SIG-M5 (cell line): ENCODE data around the gene ATP1A4.

Experiments
- DNase-seq: peaks from one replicate; lab custom pipeline; 2025; lab: John Stamatoyannopoulos, UW

Gene ATP1A4

DNA sequence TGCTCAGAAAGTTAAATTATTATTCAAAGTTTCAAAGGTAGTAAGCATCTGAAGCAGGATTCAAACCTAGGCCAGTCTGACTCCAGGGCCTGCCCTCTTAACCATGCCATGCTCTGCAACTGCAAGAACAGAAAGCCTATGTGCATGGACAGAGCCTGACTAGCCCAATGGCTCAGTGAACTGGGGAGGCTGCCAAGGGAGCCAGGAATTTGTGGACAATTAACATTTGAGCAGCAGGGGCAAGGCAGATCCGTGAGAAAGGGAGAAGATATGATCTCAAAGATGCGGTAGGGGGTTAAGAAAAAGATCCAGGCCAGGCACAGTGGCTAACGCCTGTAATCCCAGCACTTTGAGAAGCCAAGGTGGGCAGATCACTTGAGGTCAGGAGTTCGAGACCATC is 6.5 kb upstream of the ATP1A4 start:
- no peak for DNase-seq

DNA sequence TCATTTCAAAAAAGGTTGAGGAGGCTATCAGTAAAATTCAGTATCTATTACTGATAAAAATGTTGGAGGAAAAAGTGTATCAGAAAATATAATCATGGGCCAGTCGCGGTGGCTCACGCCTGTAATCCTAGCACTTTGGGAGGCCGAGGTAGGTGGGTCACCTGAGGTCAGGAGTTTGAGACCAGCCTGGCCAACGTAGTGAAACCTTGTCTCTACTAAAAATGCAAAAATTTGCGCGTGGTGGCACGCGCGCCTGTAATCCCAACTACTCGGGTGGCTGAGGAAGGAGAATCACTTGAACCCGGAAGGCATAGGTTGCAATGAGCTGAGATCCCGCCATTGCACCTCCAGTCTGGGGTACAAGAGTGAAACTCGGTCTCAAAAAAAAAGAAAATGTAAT is 5.3 kb upstream of the ATP1A4 start:
- no peak for DNase-seq

DNA sequence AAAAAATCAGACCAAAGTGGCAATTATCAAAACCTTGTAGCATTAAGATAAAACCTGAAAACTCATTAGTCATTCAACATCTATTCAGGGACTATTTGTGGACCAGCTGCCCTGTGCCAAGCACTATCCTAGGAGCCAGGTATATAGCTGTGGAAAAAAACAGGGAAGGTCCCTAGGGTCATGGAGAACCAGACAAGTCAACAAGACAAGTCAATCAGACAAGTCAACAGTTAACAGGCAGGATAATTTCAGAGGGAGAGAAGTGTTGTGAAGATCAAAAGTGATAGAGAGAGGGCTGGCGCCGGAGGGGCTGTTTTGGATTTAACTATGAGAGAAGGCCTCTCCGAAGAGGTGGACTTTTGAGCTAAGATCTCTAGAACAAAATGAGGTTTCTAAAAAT is 3.3 kb upstream of the ATP1A4 start:
- no peak for DNase-seq

DNA sequence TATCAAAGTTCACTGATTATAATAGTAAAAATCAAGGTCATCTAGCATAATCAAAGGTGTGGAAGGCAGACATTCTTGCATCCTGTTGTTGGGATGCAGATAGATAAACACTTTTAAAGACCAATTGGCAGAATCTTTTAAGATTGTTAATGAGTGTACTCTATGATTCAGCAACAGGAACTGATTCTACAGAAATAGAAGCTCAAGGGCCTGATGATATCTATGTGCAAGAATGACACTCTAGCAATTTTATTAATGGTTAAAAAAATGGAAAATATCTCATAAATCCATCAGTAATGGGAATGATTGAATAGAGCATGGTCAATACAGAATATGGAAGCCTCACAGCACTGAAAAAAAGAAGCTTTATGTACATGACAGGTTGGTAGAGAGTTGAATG is 2.2 kb upstream of the ATP1A4 start:
- DNase-seq: no peak

DNA sequence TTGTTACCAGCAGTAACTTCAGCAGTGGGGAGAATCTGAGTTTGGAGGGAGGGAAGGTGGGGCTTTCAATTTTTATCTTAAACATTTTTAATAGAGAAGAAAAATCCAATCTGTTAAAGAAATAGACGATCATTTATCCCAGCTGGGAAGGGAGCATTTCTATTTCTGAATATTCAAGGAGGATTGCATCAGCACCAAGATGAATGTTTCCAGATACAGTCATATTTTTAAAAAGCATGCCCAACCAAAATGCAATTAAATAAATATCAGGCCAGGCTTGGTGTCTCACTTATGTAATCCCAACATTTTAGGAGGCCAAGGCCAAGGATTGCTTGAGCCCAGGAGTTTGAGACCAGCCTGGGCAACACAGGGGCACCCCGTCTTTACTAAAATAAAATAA is 1.7 kb upstream of the ATP1A4 start:
- DNase-seq: no peak

DNA sequence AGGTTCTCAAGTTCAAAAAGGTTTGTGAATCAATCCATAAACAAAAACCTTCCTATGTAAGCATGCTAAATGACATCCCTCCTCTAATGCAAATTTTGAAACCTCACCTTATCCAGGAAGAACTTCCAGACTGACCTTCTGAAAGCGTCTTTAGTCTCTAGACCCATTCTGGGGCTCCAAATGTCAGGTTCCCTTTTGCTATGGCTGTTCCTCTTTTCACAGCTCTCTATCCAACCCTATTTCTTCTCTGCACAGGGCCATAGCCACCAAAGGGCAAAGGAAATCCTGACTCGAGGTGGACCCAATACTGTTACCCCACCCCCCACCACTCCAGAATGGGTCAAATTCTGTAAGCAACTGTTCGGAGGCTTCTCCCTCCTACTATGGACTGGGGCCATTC is 3.4 kb downstream of the ATP1A4 start:
- DNase-seq: no peak

DNA sequence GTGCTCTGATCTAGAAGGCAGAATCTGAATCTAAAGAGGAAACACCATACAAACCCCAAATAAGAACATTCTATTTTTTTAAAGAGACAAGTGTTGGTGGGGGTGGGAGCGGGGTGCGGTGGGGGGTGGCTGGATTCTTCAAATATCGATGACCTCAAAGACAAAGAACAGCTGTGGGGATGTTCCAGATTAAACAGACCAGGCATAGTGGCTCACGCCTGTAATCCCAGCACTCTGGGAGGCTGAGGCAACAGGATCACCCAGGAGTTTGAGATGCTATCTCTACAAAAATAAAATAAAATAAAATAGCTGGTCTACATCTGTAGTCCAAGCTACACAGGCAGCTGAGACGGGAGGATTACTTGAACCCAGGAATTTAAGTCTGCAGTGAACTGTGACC is 5.0 kb downstream of the ATP1A4 start:
- DNase-seq: no peak

DNA sequence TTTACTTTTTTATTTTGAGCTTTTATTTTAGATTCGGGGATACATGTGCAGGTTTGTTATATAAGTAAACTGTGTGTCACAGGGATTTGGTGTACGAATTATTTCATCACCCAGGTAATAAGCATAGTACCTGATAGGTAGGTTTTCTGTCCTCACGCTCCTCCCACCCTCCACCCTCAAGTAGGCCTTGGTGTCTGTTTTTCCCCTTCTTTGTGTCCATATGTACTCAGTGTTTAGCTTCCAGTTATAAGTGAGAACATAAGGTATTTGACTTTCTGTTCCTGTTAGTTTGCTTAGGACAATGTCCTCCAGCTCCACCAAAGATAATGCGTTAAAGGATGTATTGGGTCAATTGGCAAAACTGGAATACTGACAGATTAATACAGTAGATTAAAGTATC is 5.8 kb downstream of the ATP1A4 start:
- no peak for DNase-seq

DNA sequence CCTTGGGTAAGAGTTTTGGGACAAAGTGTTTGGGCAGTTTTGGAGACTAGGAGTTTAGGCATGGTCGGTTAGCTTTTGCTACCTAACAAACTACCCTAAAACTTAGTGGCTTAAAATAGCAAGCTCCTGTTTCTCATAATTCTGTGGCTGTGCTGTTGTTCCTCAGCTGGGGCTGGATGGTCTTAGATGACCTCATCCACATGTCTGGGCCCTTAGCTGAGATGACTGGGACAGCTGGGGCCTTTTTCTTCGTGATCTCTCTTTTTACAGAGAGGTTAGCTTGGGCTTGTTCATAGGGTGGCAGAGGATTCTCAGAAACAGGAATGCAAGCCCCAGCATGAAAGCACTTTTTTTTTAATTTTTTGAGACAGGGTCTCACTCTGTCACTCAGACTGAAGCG is 6.6 kb downstream of the ATP1A4 start:
- no peak for DNase-seq

DNA sequence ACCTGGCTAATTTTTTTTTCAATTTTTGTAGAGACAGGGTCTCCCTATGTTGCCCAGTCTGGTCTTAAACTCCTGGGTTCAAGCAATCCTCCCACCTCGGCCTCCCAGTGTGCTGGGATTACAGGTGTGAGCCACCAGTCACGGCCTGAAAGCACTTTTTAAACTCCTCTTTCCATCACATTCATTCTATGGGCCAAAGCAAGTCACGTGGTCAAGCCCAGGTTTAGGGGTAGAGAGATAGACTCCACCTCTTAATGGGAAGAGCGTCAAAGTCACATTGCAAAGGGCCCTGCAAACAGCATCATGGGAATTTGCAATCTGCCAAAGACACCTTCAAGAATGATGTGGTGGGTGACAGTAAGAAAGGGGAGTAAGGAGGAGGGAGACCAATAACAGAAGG is 7.1 kb downstream of the ATP1A4 start:
- DNase-seq: no peak

DNA sequence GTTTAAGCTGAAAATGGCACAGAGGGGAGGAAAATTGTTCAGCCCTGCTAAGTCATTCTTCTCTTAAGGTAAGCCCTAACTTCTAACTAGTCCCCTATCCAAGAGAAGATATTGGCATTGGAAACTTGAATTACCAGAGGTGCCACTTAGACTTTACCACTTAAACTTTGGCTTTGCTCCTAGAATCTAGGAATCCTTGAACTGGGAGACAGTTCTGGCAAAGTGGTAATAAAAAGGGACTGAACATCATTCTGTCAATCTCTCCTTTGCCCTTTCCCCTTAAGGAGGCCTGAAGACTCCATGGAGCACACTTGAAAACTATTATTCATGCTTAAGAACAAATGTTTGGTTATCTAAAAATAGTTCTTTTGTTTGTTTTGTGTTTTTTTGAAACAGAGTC is 8.4 kb downstream of the ATP1A4 start:
- no peak for DNase-seq

DNA sequence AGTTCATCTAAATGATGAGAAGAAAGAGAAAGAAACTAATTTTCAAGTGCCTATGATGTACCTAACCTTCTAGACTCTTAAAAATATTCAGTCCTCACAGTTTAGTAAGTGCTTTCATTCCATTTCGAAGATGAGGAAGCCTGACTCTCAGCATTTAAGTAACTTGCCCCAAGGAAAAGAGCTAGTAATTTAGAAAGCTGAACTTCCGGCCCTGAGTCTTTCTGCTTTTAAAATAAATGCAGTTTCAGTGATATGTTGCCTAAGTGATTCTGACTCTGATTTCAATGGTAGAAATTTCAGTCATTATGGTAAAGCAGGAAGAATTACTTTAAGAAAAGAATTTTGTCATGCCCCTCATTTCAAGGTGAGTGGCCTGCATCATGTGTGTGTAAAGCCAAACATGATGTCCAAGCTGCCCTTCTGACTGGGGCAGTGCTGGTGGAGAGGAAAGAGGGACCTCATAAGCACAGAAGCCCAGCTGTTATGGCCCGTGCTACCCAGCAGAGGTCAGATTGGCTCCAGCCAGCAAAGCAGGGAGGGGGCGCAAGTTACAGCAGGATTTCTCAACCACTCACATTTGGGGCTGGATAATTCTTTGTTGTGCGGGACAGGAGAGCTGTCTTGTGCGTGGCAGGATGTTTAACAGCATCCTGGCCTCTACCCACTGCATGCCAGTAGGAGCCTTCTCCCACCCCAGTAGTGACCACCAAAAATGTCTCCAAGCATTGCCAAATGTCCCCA is 10.7 kb downstream of the ATP1A4 start:
- DNase-seq: no peak

DNA sequence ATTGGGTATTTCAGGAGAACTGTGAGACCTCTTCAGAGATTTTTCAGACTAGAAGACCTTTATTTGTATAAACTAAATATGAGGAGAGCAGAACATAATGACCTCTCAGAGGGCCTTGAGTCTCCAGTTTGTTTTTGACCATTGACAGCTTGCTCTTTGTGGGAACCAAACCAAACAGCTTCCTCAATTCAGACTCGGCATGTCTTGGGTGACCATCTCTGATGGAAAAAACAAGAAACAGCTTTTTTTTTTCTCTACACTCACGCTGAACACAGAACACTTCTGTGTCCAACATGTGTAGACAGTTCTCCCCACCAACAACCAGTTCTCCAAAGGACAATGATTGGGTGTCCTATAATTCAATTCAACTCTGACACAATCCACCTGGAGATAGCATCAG is 11.5 kb downstream of the ATP1A4 start:
- no peak for DNase-seq

DNA sequence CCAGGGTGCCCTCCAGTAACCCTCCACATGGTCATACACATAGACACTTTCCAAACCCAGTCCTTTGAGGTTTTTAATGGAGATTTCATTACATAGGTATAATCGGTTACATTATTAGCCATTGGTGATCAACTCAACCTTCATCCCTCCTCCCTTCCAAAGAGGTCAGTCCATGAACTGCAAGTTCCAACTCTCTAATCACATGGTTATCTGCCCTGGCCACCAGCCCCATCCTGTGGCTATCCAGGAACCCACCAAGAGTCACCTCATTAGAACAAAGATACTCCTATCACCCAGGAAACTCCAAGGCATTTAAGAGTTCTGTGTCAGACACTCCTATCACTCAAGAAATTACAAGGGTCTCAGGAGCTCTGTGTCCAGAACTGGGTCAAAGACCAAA is 12.2 kb downstream of the ATP1A4 start:
- DNase-seq: no peak

DNA sequence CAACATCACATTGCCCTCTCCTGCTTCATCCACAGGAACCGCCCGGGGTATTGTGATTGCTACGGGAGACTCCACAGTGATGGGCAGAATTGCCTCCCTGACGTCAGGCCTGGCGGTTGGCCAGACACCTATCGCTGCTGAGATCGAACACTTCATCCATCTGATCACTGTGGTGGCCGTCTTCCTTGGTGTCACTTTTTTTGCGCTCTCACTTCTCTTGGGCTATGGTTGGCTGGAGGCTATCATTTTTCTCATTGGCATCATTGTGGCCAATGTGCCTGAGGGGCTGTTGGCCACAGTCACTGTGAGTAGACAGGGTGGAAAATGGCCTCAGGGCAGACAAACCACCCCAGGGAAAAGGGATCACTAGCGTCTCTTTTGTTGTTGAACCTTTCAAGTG is 12.7 kb downstream of the ATP1A4 start:
- DNase-seq: no peak

DNA sequence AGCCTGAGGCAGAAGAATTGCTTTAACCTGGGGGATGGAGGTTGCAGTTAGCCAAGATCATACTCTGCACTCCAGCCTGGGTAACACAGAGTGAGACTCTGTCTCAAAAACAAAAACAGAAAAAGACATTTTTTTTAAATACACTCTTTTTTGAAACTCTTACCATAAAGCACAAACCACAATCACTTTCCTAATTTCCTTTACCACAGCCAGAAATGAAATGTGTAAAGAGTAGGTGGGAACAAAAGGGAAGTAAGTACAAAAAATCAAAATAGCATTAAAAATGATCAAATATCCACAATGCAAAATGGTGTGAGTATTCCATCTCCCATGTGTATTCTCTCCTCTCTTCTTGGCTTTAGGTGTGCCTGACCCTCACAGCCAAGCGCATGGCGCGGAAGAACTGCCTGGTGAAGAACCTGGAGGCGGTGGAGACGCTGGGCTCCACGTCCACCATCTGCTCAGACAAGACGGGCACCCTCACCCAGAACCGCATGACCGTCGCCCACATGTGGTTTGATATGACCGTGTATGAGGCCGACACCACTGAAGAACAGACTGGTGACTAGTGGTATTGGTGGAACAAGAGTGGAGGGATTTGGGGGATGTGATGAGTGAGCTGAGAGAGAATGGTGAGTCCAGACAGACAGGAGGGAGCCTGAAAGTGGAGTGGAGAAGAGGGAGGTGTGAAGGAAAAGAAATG is 14.9 kb downstream of the ATP1A4 start:
- no peak for DNase-seq

DNA sequence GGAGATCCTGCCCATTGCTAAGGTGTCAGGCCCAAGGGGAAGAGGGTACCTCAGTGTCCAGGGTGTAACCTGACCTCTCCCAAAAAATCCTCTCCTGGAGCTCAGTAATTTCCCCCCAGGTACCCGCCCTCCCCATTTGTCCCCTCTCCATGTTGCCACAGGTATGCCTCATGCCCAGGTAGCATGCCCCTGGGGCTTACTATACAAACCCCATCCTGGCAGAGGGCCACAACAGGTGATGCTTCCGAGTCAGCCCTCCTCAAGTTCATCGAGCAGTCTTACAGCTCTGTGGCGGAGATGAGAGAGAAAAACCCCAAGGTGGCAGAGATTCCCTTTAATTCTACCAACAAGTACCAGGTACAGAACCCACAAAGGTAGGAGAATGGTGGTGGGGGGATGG is 15.7 kb downstream of the ATP1A4 start:
- no peak for DNase-seq

DNA sequence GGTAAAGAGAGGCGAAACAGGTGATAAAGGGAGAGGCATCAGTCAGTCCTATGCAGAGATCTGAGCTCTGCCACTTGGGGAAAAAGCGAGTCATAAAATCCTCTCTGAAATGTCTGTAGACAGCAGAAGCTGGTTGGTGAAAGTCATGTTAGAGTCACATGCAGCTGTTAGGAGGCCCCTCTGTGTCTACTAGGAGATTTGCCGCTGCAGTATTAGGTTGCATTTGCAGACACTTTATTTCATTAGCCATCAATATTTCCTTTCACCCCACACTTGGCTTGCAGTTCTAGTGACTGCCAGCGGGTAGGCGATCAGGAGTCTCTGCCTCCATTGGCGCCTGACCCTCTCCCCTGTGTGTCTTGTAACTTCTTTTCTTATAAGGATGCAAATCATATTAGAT is 16.2 kb downstream of the ATP1A4 start:
- DNase-seq: no peak

DNA sequence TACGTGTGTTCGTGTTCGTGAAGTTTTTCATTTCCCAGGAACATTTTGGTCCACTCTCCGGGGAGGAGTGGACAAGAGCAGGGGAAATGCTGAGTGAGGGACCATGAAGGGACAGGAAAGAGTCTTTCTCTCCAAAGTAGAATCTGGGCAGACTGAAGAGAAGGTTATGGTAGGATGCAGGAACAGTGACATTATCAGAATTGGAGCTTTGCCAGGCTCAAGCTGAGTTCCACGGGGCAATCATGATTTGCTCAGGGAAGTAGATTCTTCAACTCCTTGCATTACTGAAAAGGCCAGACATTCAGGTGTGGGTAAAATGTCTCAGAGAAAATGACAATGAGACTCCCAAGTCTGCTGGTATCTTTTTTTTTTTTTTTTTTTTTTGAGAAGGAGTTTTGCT is 16.6 kb downstream of the ATP1A4 start:
- no peak for DNase-seq

DNA sequence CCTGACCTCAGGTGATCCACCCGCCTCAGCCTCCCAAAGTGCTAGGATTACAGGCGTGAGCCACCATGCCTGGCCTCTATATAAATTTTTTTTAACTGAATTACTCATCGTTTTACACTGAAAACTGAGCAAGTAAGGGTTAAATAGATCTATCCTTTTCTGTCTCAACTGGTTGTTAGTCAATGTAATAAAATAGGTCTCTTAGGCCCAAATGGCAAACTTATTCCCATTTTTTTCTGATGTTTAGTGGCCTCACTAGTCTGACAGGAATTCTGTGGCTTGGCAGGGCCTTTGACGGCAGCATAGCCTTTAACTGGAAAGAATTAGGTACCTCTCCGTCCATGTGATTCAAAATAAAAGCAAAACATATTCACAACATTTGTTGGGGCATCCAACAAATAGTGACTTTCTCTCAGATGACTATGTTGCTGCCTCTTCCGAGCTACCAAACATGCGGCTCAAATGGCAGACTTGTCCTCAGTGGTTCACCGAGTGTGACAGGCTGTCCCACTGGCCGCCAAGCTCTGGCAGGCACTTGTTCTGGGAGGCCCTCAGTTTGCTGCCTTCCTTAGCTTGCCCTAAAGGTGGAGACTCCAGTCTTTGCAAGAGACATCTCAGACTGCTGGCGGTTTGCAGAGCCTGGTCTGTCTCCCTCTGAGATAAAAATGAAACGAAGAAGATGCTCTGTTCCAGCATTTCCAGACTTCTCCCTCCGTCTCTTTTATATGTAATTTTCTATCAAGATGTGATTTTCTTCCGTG is 17.4 kb downstream of the ATP1A4 start:
- no peak for DNase-seq

DNA sequence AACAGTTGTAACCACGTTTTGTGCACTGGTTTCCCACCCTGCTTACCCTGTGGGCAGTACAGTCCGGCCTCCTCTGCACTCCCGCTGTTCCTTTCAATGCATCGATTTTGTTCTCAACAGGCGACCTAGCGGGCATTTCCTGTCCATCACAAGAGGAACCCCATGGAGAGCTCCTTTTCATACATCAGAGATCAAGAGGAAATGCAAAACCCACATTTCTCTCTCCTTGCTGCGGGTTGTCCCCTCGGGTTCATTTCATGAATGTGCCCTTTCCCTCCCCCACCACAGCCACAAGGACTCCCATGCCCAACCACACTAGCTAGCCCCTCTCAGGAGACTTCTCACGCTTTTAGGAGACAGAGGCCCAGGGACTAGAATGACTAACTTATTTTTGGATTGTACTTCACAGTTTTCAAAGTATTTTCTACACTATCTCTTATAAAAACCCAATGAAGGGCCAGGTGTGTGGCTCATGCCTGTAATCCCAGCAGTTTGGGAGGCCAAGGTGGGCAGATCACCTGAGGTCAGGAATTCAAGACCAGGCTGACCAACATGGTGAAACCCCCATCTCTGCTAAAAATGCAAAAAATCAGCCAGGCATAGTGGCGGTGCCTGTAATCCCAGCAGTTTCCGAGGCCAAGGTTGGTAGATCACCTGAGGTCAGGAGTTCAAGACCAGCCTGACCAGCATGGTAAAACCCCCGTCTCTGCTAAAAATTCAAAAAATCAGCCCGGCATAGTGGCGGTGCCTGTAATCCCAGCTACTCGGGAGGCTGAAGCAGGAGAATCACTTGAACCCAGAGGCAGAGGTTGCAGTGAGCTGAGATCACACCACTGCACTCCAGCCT is 18.4 kb downstream of the ATP1A4 start:
- DNase-seq: no peak

DNA sequence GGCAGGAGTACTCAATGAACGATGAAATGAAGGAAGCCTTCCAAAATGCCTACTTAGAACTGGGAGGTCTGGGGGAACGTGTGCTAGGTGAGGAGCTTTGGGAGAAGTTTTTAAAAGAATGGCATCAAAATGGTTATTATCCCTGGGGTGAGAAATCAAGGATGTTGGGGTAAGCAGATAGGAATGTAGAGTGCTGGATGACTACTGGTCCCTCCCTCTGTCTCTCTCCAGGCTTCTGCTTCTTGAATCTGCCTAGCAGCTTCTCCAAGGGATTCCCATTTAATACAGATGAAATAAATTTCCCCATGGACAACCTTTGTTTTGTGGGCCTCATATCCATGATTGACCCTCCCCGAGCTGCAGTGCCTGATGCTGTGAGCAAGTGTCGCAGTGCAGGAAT is 20.0 kb downstream of the ATP1A4 start:
- no peak for DNase-seq
